ENCODE data around the gene HOXB4. TPM values are rescaled to one million over a fixed set of nuclear protein-coding genes. Genes with fewer than 3 reads are reported as not detected.

HOXB4 gene
- total RNA-seq, 2 donors from 2014 or later: 0.41 to 1.1 TPM

GRCh38 chr17:48600244-48601098 lies 22.3 kb upstream of the HOXB4 start:
- Histone ChIP-seq H3K36me3 (no peaks in the 10 kb centered on the region), H3K9me3 (no peaks in the 10 kb centered on the region), H3K4me1 (replicated peaks) (no peaks in the 10 kb centered on the region), H3K27ac (no peak overlapping the region), H3K27me3 (replicated peaks; ENCODE audit: insufficient read depth) (peaks cover 51% of the 10 kb centered on the region), H3K4me3 (no peak overlapping the region)
- 34% methylated on average over 17 of the region's 17 CpGs for WGBS
- DNase-seq (ENCODE audit: low spot score): no peak
- intact Hi-C loops (cut with DNase I): no loop called here
- no peak for TF ChIP-seq CTCF (IDR thresholded peaks at IDR 0.05)
- TF ChIP-seq POLR2AphosphoS5 (IDR thresholded peaks at IDR 0.05): no peak
- TF ChIP-seq POLR2A (IDR thresholded peaks at IDR 0.05): no peak

GRCh38 chr17:48599354-48599753 lies 21.2 kb upstream of the HOXB4 start:
- no peaks in the 10 kb centered on the region for H3K9me3 ChIP-seq
- H3K4me3 ChIP-seq: no peak overlapping the region
- intact Hi-C loops (cut with DNase I): no loop called here
- H3K36me3 ChIP-seq: no peaks in the 10 kb centered on the region
- no peak for DNase-seq (ENCODE audit: low spot score)
- H3K4me1 ChIP-seq (replicated peaks): no peaks in the 10 kb centered on the region
- no peak for TF ChIP-seq POLR2AphosphoS5 (IDR thresholded peaks at IDR 0.05)
- no peak for TF ChIP-seq CTCF (IDR thresholded peaks at IDR 0.05)
- no peak for TF ChIP-seq POLR2A (IDR thresholded peaks at IDR 0.05)
- peaks cover 50% of the 10 kb centered on the region for H3K27me3 ChIP-seq (replicated peaks; ENCODE audit: insufficient read depth)
- no peak overlapping the region for H3K27ac ChIP-seq
- 83% methylated on average over 5 of the region's 5 CpGs for WGBS

GRCh38 chr17:48598736-48599135 lies 20.6 kb upstream of the HOXB4 start:
- H3K36me3 ChIP-seq: no peaks in the 10 kb centered on the region
- no peaks in the 10 kb centered on the region for H3K4me1 ChIP-seq (replicated peaks)
- H3K27me3 ChIP-seq (replicated peaks; ENCODE audit: insufficient read depth): peaks cover 51% of the 10 kb centered on the region
- H3K9me3 ChIP-seq: no peaks in the 10 kb centered on the region
- H3K4me3 ChIP-seq: no peak overlapping the region
- DNase-seq (ENCODE audit: low spot score): no peak
- TF ChIP-seq CTCF (IDR thresholded peaks at IDR 0.05): no peak
- TF ChIP-seq POLR2A (IDR thresholded peaks at IDR 0.05): no peak
- TF ChIP-seq POLR2AphosphoS5 (IDR thresholded peaks at IDR 0.05): no peak
- H3K27ac ChIP-seq: no peak overlapping the region
- intact Hi-C loops (cut with DNase I): no loop called here
- 43% methylated on average over 7 of the region's 7 CpGs for WGBS

- H3K4me1 ChIP-seq (replicated peaks): no peaks in the 10 kb centered on the region
These were observed 19.9 kb upstream of the HOXB4 start for GRCh38 chr17:48597778-48598631.

GRCh38 chr17:48597528-48597777 lies 19.3 kb upstream of the HOXB4 start:
- Histone ChIP-seq H3K36me3 (no peaks in the 10 kb centered on the region), H3K27ac (no peak overlapping the region), H3K4me1 (replicated peaks) (no peaks in the 10 kb centered on the region), H3K27me3 (replicated peaks; ENCODE audit: insufficient read depth) (peaks cover 49% of the 10 kb centered on the region), H3K4me3 (peak overlapping the region; percentile 10 to 24), H3K9me3 (no peaks in the 10 kb centered on the region)
- TF ChIP-seq POLR2AphosphoS5 (IDR thresholded peaks at IDR 0.05) (no peak), CTCF (IDR thresholded peaks at IDR 0.05) (no peak), POLR2A (IDR thresholded peaks at IDR 0.05) (no peak)
- no peak for DNase-seq (ENCODE audit: low spot score)
- intact Hi-C loops (cut with DNase I): no loop called here
- 16% methylated on average over 12 of the region's 16 CpGs for WGBS

More at GRCh38 chr17:48597778-48598631, 19.9 kb upstream of the HOXB4 start:
- no peaks in the 10 kb centered on the region for H3K9me3 ChIP-seq
- H3K4me3 ChIP-seq: peak overlapping the region; percentile 10 to 24
- TF ChIP-seq POLR2AphosphoS5 (IDR thresholded peaks at IDR 0.05): peak; percentile 9
- TF ChIP-seq POLR2A (IDR thresholded peaks at IDR 0.05): no peak
- intact Hi-C loops (cut with DNase I): no loop called here
- no peak overlapping the region for H3K27ac ChIP-seq
- no peak for DNase-seq (ENCODE audit: low spot score)
- WGBS: 4% methylated on average over 68 of the region's 68 CpGs
- H3K27me3 ChIP-seq (replicated peaks; ENCODE audit: insufficient read depth): peaks cover 47% of the 10 kb centered on the region
- no peaks in the 10 kb centered on the region for H3K36me3 ChIP-seq

Measured in prostate gland (tissue), 2 donors.